Ovary (tissue), 3 donors: ENCODE data around the gene GLDN.

Experiments used
- CTCF ChIP-seq, 3 donors: fragments of 450-650 bp in 2 of 3; fragments of 200-600 bp in 1 of 3; IDR thresholded peaks; one replicate each; pipeline versions ENCODE4 v1.5.1 to v1.8.0; 2016 to 2022; ENCODE audit warnings: antibody characterized with exemption in 3 of 3, mild to moderate bottlenecking in 1 of 3
- EP300 ChIP-seq: sonication (generic); formaldehyde crosslinking; IDR thresholded peaks from one replicate; pipeline ENCODE4 v1.6.1; 2017; ENCODE audit warnings: antibody characterized with exemption
- POLR2A ChIP-seq: fragments of 450-650 bp; IDR thresholded peaks from one replicate; pipeline ENCODE4 v1.6.1; 2017; ENCODE audit warnings: antibody characterized with exemption, mild to moderate bottlenecking, moderate library complexity
- donor health status: DM: no; HTN: no; CAD: no.

- no peak for TF ChIP-seq CTCF (IDR thresholded peaks at IDR 0.05)
- TF ChIP-seq POLR2A: no peak
- no peak for TF ChIP-seq EP300
These were observed 59.8 kb downstream of the GLDN start for GRCh38 chr15:51401051-51401780.
